GM12873 (cell line): Measurements from ENCODE around the gene OSBPL6.

Experiments used
- TF ChIP-seq, protein P1 (sequence below): IDR thresholded peaks from 2 replicates; pipeline ENCODE4 v1.5.1; 2012; ENCODE audit warnings: low read depth, mild to moderate bottlenecking, moderate library complexity, low read length, control low read depth; ENCODE audit not compliant: insufficient read depth; ENCODE audit errors: missing control alignments

OSBPL6 gene

DNA sequence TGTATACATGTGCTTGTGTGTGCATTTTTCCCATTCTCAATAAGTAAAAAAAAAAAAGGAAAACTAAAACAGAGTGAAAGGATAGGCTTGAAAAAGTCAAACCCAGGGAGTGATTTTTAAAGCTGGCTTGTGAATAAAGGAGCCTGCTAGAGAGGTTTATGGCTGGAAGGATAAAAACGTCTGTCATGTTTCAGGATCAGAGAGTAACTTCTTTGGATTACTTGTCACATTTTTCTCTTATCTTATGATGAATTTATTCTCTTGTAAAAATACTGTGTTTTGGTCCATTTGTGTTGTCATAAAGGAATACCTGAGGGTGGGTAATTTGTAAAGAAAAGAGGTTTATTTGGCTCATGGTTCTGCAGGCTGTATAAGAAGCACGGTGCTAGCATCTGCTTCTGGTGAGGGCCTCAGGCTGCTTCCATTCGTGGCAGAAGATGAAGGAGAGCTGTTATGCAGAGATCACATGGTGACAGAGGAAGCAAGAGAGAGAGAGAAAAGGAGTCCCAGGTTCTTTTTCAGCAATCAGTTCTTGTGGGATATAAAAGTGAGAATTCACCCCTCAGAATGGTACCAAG, 89.1 kb downstream of the OSBPL6 start:
- TF ChIP-seq, protein P1, sequence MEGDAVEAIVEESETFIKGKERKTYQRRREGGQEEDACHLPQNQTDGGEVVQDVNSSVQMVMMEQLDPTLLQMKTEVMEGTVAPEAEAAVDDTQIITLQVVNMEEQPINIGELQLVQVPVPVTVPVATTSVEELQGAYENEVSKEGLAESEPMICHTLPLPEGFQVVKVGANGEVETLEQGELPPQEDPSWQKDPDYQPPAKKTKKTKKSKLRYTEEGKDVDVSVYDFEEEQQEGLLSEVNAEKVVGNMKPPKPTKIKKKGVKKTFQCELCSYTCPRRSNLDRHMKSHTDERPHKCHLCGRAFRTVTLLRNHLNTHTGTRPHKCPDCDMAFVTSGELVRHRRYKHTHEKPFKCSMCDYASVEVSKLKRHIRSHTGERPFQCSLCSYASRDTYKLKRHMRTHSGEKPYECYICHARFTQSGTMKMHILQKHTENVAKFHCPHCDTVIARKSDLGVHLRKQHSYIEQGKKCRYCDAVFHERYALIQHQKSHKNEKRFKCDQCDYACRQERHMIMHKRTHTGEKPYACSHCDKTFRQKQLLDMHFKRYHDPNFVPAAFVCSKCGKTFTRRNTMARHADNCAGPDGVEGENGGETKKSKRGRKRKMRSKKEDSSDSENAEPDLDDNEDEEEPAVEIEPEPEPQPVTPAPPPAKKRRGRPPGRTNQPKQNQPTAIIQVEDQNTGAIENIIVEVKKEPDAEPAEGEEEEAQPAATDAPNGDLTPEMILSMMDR = no peak

DNA sequence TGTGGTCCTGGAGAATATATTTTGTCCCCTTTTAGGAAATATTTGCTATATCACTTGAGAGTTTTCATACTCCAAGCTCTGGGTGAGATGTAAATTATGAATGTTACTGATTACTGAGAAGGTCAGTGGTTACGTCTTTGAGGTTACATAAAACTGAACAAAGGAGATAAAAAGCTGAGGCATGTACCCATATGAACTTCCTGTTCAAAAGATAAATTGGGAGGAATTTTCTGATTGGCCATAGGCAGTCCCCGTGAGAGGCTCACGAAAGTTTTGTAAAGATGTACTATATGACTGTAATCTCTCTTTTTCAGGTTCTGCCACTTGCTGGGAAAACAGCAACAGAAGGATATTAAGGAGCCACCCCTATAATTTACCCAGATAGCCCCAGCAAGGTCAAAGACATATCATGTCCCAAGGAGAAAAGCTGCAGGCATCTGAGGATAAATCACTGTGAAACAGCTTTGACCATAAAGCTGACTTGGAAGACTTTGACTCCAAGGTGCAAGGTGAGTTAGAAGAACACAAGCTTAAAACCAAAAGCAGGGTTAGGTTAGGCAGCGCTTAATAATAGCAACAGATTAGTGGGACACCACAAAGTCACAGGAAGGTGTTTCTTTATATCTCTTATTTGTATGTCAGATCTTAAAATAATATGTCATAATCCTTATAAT, 90.4 kb downstream of the OSBPL6 start:
- TF ChIP-seq, protein P1 = no peak

DNA sequence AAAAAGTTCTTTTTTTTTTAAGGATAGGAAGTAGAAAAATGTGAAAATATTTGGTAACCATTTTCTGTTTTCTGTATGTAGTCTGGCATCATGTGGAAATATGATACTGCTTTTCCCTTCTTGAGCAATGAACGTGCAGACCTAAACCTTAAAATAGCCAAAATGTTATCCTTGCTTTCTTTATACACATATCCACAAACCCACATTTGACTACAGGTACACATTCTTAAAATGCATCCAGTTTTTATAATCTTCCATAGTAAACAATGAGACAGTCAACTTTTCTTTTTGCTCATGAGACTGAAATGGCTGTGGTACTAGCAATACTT, 90.9 kb downstream of the OSBPL6 start:
- TF ChIP-seq, protein P1 = no peak

DNA sequence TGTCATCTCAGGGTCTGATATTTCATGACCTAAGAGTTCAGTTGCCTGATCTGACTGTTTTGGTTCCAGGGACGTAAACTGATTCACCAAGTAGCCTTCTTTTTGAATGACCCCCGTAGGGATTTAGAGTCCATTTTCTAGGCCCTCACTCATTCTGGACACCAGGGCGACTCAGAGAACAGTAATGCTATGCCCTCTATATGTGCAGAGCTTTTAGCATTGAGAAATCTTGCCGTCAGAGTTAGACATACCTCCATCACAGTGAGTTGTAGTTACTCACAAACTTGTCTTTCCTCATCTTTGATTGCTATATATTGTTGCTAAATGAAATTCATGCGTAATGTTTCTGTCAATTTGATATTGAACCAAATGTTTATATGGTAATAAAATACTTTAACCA, 92.3 kb downstream of the OSBPL6 start:
- TF ChIP-seq, protein P1 = no peak

DNA sequence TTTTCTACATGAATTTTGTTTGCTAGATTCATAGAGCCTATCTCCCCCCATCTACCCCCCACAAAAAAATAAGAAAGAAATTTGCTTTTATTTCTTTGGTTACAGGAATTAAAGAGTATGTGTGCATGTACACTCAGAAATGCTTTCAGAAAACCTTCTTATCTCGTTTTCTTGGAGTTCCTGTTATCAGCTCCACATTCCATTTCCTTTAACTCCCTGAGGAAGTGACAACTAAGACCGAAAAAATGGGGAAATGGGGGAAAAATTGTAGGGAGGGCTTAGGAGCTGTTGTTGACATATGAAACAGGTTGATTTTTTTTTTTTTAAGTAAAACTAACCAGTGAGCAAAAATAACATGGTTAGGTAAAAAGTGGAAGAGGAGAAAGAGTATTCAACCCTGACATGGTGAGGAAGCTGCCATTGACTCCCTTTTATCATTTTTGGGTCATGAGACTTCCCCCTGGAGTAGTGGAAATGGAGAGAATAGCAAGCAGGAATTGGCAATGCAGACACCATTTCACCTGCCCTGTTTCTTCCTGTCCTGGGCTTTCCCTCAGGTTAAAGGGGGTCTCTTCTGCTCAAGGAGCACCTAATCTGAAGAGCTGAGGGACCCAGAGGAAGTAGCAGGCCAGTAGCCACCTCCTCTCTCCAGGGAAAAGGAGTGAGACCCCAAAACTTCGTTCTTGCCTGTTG, 93.5 kb downstream of the OSBPL6 start:
- TF ChIP-seq, protein P1 = no peak

DNA sequence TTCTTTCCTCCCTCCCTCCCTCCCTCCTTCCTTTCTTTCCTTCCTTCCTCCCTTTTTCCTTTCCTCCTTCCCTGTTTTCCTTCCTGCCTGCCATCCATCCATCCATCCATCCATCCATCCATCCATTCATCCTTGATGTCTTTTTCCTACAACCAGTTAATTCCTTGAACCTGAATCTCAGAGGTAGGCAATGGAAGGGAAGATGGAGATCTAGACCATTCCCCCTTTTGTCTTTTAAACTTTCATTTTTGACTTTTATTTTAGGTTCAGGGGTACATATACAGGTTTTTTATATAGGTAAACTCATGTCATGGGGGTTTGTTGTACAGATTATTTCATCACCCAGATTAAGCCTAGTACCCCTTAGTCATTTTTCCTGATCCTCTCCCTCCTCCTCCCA, 97.4 kb downstream of the OSBPL6 start:
- TF ChIP-seq, protein P1 = no peak

DNA sequence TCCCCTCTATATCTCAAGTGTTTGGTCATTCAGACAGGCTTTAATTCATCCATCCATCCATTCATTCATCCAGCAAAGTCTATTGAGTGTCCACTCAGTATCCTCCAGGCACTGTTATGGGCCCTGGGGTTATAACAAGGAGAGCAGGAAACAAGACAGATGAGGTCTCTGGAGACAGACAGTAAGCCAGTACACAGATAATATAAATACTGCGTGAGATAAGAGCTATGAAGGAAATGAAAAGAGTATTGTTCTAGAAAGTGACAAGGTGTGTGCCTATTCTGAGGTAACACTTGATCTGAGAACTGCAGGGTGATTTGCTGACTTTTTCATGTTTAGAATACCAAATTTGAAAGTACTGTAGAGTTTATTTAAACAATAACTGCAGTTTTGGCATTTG, 98.3 kb downstream of the OSBPL6 start:
- TF ChIP-seq, protein P1 = no peak
